ENCODE results near the gene RBM25. TPM values are rescaled to one million over a fixed set of nuclear protein-coding genes. Genes with fewer than 3 reads are reported as not detected.

RBM25 gene
- total and polyA plus RNA-seq, 10 of the 15 experiments (the other 5 are each of a cell fraction or from before 2014, with no cell fraction given) = 43.4 to 125 (median 74.1) TPM

GRCh38 chr14:73162251-73162650 lies 103.9 kb downstream of the RBM25 start (continued):
- TF ChIP-seq ZBTB11 (CRISPR knock-in tag; IDR thresholded peaks at IDR 0.05) (no peak), ZNF24 (IDR thresholded peaks at IDR 0.05) (no peak), WRNIP1 (IDR thresholded peaks at IDR 0.05; ENCODE audit: borderline replicate concordance, low read depth, low read length) (no peak), BACH1 (IDR thresholded peaks at IDR 0.05; ENCODE audit: borderline replicate concordance) (no peak), BRCA1 (IDR thresholded peaks at IDR 0.05; ENCODE audit: low read depth, low read length) (no peak), E4F1 (IDR thresholded peaks at IDR 0.05; ENCODE audit: borderline replicate concordance, partially characterized antibody) (no peak), BCL3 (IDR thresholded peaks at IDR 0.05; ENCODE audit: borderline replicate concordance, insufficient read depth, low read depth, low read length, poor library complexity, severe bottlenecking) (no peak), MEF2B (IDR thresholded peaks at IDR 0.05; ENCODE audit: partially characterized antibody, poor library complexity, severe bottlenecking) (no peak), PBX3 (IDR thresholded peaks at IDR 0.05; ENCODE audit: insufficient replicate concordance, low read depth, low read length) (no peak), E2F4 (IDR thresholded peaks at IDR 0.05; ENCODE audit: low read depth, low read length) (no peak)
